ENCODE measurements around the gene GTF2H1. TPM values are rescaled to one million over a fixed set of nuclear protein-coding genes. Genes with fewer than 3 reads are reported as not detected.

Gene GTF2H1
- total RNA-seq, 2 experiments from 2014 or later, result 15.1 to 17.7 TPM

DNA sequence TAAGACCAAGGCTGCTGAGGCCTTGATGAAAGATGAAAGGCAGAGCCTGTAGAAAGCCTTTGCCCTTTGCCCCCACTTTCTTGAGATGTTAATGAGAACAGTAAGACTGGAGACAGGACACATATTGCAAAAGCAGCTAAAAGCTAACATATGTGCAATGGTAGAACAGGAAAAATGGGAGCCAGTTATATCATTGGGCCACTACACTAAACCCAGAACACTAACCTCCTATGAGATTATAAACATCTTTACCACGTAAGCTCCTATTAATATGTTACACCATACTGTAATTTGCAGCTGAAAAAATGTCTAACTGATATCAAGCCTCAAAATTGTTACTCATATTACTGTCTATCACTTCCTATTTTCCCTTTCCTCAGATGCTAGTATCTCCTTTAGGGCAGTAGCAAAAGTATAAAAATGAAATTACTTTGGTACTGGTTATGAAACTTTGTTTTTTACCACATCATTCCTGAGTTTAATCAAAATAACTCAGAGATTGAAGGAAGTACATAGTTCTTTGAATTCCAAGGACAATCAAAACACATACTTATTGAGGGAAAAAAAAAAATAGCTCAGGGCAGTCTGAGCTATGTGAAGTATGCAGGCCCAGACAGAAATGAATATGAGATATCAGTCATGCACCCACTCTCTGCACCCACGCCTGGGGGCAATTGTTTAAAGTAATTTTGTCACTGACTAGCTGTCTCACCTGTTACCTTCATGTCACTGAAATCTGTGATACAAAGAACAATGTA is 9.5 kb upstream of the GTF2H1 start:
- Mint-ChIP-seq H3K9me3 (no peaks in the 10 kb centered on the region), H3K4me1 (ENCODE audit: low read depth) (peaks cover 4% of the 10 kb centered on the region), H3K27me3 (no peaks in the 10 kb centered on the region), H3K27ac (no peak overlapping the region), H3K36me3 (ENCODE audit: low read depth) (peaks cover 65% of the 10 kb centered on the region), H3K4me3 (no peak overlapping the region)
- intact Hi-C loops (cut with DNase I, micrococcal nuclease), result no loop called here
- no peak for ATAC-seq (ENCODE audit: poor library complexity)
- Histone ChIP-seq H3K36me3 (ENCODE audit: insufficient read depth, low read length) (peaks cover 43% of the 10 kb centered on the region), H3K9me3 (ENCODE audit: control insufficient read depth in 1 of 2, insufficient read depth in 1 of 2, low read length in 2 of 2) (no peaks in the 10 kb centered on the region), H3K27ac (ENCODE audit: low read depth in 1 of 2, low read length in 2 of 2) (no peak overlapping the region), H3K4me3 (ENCODE audit: low read length) (no peak overlapping the region), H3K27me3 (ENCODE audit: control insufficient read depth in 1 of 2, insufficient read depth in 2 of 2, low read length in 2 of 2) (no peaks in the 10 kb centered on the region), H3K4me1 (ENCODE audit: insufficient read depth, low read length) (no peaks in the 10 kb centered on the region)
- DNase-seq, result no peak
- CTCF ChIA-PET, result no interaction called here
- TF ChIP-seq, protein P1, sequence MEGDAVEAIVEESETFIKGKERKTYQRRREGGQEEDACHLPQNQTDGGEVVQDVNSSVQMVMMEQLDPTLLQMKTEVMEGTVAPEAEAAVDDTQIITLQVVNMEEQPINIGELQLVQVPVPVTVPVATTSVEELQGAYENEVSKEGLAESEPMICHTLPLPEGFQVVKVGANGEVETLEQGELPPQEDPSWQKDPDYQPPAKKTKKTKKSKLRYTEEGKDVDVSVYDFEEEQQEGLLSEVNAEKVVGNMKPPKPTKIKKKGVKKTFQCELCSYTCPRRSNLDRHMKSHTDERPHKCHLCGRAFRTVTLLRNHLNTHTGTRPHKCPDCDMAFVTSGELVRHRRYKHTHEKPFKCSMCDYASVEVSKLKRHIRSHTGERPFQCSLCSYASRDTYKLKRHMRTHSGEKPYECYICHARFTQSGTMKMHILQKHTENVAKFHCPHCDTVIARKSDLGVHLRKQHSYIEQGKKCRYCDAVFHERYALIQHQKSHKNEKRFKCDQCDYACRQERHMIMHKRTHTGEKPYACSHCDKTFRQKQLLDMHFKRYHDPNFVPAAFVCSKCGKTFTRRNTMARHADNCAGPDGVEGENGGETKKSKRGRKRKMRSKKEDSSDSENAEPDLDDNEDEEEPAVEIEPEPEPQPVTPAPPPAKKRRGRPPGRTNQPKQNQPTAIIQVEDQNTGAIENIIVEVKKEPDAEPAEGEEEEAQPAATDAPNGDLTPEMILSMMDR (IDR thresholded peaks at IDR 0.05), result no peak
- POLR2A ChIA-PET, result interaction anchor here (1.2 kb wide), 1 partner anchor 9 kb away, joined by 3 read pairs; the partner anchor contains the start of gene HPS5

DNA sequence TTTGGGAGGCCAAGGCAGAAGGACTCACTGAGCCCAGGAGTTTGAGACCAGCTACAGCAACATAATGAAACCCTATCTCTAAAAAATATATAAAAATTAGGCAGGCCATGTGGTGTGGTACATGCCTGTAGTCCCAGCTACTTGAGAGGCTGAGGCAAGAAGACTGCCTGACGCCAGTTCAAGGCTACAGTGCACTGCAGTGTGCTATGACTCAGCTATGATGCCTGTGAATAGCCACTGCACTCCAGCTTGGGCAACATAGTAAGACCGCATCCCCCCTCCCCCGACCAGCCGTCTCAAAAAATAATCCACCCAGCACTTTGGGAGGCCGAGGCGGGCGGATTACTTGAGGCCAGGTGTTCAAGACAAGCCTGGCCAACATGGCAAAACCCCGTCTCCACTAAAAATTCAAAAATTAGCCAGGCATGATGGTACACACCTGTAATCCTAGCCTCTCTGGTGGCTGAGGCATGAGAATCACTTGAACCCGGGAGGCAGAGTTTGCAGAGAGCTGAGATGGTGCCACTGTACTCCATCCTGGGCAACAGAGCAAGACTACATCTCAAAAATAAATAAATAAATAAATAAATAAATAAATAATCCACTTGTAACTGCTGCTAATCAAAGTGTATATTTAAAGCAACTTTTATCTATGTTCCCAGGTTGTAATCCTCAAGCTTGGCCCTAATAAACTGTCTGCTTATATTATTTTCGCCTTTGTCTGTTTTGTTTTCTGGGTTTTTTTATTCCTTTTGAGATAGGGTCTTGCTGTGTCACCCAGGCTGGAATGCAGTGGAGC is 8.2 kb upstream of the GTF2H1 start:
- Histone ChIP-seq H3K4me1 (ENCODE audit: insufficient read depth, low read length) (no peaks in the 10 kb centered on the region), H3K27ac (ENCODE audit: low read depth in 1 of 2, low read length in 2 of 2) (no peak overlapping the region), H3K9me3 (ENCODE audit: control insufficient read depth in 1 of 2, insufficient read depth in 1 of 2, low read length in 2 of 2) (no peaks in the 10 kb centered on the region), H3K36me3 (ENCODE audit: insufficient read depth, low read length) (peaks cover 30% of the 10 kb centered on the region), H3K4me3 (ENCODE audit: low read length) (no peak overlapping the region), H3K27me3 (ENCODE audit: control insufficient read depth in 1 of 2, insufficient read depth in 2 of 2, low read length in 2 of 2) (no peaks in the 10 kb centered on the region)
- intact Hi-C loops (cut with DNase I, micrococcal nuclease), result no loop called here
- H3K27me3 Mint-ChIP-seq, result no peaks in the 10 kb centered on the region
- H3K9me3 Mint-ChIP-seq, result no peaks in the 10 kb centered on the region
- no peak for DNase-seq
- no peak overlapping the region for H3K4me3 Mint-ChIP-seq
- CTCF ChIA-PET, result no interaction called here
- H3K4me1 Mint-ChIP-seq (ENCODE audit: low read depth), result peaks cover 17% of the 10 kb centered on the region
- POLR2A ChIA-PET, result interaction anchor here (1.9 kb wide), 1 partner anchor 82 kb away, joined by 7 read pairs; no protein-coding TSS in a partner anchor
- peaks cover 52% of the 10 kb centered on the region for H3K36me3 Mint-ChIP-seq (ENCODE audit: low read depth)
- no peak for ATAC-seq (ENCODE audit: poor library complexity)
- TF ChIP-seq, protein P1 (IDR thresholded peaks at IDR 0.05), result no peak
- H3K27ac Mint-ChIP-seq, result no peak overlapping the region

DNA sequence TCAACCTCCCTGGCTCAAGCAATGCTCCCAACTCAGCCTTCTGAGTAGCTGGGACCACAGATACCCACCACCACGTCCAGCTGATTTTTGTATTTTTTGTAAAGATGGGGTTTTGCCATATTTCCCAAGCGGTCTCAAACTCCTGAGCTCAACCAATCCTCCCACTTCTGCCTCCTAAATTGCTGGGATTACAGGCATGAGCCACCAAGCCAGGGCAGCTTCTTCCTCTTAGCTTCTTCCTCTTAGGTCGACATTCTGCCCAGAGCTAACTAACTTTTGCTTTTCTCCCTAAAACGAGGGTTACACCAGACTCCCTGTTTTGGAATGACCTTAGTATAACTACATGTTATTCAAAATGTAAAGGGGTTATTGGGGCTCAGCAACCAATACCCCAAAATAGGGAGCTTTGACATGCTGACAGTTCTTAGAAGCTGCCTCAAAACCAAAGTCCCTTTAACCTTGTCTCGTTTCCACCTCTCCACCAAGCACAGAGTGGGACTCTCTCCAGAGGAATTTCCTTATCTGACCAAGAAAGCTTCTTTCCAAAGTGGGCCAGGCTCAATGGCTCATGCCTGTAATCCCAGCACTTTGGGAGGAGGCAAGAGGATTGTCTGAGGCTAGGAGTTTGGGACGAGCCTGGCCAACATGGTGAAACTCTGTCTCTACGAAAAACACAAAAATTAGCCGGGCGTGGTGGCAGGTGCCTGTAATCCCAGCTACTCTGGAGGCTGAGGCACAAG is 7.4 kb upstream of the GTF2H1 start:
- Mint-ChIP-seq H3K36me3 (ENCODE audit: low read depth) (peaks cover 44% of the 10 kb centered on the region), H3K4me1 (ENCODE audit: low read depth) (peaks cover 25% of the 10 kb centered on the region), H3K9me3 (no peaks in the 10 kb centered on the region), H3K27ac (no peak overlapping the region), H3K4me3 (no peak overlapping the region), H3K27me3 (no peaks in the 10 kb centered on the region)
- Histone ChIP-seq H3K27ac (ENCODE audit: low read depth in 1 of 2, low read length in 2 of 2) (no peak overlapping the region), H3K4me3 (ENCODE audit: low read length) (no peak overlapping the region), H3K27me3 (ENCODE audit: control insufficient read depth in 1 of 2, insufficient read depth in 2 of 2, low read length in 2 of 2) (no peaks in the 10 kb centered on the region), H3K9me3 (ENCODE audit: control insufficient read depth in 1 of 2, insufficient read depth in 1 of 2, low read length in 2 of 2) (no peaks in the 10 kb centered on the region), H3K4me1 (ENCODE audit: insufficient read depth, low read length) (no peaks in the 10 kb centered on the region), H3K36me3 (ENCODE audit: insufficient read depth, low read length) (peaks cover 23% of the 10 kb centered on the region)
- intact Hi-C loops (cut with DNase I, micrococcal nuclease), result no loop called here
- ChIA-PET CTCF (no interaction called here), POLR2A (interaction anchor here (1.1 to 1.9 kb wide), 2 partner anchors 33 to 81 kb away, joined by 3 to 7 read pairs; no protein-coding TSS in a partner anchor)
- TF ChIP-seq, protein P1 (IDR thresholded peaks at IDR 0.05), result no peak
- no peak for DNase-seq
- no peak for ATAC-seq (ENCODE audit: poor library complexity)

All from CD4-positive, alpha-beta T cell (primary cell).